ENCODE data around the gene AMBN. TPM values are rescaled to one million over a fixed set of nuclear protein-coding genes. Genes with fewer than 3 reads are reported as not detected.

The AMBN gene
- total RNA-seq, 1 experiment from 2014 or later, result not detected

DNA sequence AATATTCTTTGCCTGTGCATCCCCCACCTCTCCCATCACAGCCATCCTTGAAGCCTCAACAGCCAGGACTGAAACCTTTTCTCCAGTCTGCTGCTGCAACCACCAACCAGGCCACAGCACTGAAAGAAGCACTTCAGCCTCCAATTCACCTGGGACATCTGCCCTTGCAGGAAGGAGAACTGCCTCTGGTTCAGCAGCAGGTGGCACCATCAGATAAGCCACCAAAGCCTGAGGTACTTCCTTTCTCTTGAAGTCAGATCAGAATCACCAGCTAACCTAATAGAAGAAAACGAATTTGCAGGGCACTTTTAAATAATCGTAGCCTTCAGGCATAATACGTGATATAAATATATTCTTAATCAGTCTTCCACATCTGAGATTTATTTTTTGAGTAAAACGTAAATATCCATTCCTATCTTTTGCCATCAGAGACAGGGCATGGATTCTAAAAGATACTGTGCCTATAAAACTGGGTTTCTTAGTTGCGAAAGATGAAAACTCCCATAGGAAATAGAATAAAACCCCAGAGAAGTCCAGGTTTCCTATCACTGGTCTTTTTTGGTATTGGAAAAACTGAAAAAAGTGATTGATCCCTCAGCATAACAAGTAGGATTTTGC, 9.5 kb downstream of the AMBN start:
- peak; percentile 85 for DNase-seq (ENCODE audit: low read depth, low spot score)
- in situ Hi-C loops (cut with HindIII; ENCODE audit: low pct_unique_long_range_greater_than_20kb, low sequenced_read_pairs), result no loop called here

DNA sequence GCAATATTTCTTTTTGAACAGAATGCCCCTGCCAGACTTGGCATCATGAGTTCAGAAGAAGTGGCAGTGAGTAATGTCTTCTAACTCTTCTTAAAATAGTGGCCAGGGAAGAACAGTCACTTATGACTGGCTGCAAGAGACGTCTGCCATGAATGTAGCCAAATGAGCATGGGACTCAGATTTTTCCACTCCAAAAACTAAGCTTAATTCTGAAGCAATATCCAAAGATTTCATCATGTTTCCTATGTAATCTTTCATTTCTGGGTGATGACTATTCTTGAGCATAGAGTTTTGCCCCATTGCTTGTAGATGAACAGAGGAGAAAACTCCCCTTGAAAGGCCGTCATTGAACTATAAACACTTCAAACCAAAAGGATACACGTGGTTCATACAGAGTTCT, 11.8 kb downstream of the AMBN start:
- DNase-seq (ENCODE audit: low read depth, low spot score), result no peak
- in situ Hi-C loops (cut with HindIII; ENCODE audit: low pct_unique_long_range_greater_than_20kb, low sequenced_read_pairs), result no loop called here

DNA sequence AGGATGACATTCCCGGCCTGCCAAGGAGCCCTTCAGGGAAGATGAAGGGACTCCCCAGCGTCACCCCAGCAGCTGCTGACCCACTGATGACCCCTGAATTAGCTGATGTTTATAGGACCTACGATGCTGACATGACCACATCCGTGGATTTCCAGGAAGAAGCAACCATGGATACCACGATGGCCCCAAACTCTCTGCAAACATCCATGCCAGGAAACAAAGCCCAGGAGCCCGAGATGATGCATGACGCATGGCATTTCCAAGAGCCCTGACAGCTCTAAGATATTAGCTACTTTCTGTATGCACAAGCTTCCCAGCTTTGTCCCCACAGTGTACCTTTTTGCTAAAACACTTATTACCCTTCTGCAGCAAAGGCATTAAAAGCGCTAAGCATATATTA, 14.4 kb downstream of the AMBN start:
- in situ Hi-C loops (cut with HindIII; ENCODE audit: low pct_unique_long_range_greater_than_20kb, low sequenced_read_pairs), result no loop called here

DNA sequence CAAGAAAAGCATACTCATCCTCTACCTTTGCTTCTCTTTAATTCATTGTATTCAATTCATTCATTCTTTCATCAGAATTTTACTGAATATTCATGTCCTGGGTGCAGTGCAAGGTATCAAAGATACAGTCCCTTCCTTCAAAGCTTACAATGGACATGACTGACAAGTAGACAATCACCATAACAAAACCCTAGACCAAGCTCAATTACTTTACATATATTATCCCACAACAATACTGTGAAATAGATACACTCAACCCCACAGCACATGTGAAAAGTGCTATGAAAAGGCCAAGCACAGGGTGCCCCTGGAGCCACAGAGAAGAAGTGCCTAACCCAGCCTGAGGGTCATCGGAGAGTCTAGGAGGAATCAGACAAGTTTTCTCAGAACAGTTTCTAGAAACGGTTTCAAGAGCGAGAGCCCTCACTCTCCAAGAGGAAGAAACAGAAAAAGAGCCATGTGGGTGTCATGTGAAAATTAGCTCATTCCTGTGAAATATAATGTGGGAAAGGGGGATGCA, 15.3 kb downstream of the AMBN start:
- no peak for DNase-seq (ENCODE audit: low read depth, low spot score)
- in situ Hi-C loops (cut with HindIII; ENCODE audit: low pct_unique_long_range_greater_than_20kb, low sequenced_read_pairs), result no loop called here

More for the DNA sequence above, 14.4 kb downstream of the AMBN start:
- DNase-seq (ENCODE audit: low read depth, low spot score), result no peak

DNA sequence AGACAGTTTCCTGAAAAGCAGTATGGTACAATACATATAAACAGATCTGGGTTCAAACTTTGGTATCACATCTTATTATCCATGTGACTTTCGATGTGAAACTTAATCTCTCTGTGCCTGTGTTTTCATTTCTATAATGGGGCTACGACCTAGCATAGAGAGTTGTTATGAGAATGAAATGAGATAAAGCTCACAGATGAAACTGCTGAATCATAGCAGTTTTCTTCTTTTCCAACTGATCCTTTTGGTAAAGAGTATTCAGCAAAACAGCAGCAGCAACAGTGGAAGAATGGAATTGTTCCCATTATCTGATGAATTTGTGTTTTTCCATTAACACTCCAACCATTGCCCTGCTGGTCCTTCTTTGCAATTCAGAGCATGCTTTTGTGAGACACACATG, 16.3 kb downstream of the AMBN start:
- in situ Hi-C loops (cut with HindIII; ENCODE audit: low pct_unique_long_range_greater_than_20kb, low sequenced_read_pairs), result no loop called here
- DNase-seq (ENCODE audit: low read depth, low spot score), result no peak

DNA sequence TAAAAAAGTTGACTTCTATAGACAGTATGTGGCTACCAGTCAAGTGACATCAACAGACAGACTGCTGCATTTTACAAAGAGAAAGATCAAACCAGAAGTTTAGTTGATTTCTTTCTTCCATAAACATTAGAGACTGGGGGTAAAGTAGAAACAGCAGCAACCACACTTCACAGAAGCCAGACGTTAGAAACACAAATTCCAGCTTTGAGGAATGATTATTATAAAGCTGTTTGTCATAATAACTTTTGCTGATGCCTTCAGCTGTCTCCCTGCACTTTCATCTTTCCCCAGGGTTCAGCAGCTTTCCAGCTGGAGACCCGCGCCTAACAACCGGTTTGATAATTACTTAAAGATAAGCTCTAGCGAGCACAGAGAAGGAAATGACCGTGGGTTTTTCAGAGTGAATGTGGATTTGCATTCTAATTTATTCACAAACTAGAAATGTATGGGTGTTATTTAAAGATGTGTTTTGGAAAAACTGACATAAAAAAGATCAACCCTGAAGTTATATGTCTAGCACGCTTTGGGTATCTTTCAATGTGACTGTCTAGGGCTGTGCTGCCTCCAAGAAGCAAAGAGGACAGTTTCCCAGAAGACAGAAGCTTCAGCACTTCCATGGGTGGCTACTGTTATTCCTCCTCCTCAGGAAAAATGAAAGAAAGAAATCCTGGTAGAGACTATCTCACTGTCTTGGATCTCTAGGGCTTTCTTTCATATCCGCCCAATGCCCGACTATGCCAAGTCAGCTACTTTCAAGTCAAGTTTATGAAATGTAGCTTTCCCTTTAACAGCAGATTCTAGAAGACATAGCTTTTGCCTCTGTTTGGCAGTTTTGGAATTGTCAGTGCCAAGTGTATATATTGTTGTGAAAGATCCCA, 21.5 kb downstream of the AMBN start:
- peak; percentile 54 for DNase-seq (ENCODE audit: low read depth, low spot score)
- in situ Hi-C loops (cut with HindIII; ENCODE audit: low pct_unique_long_range_greater_than_20kb, low sequenced_read_pairs), result no loop called here

DNA sequence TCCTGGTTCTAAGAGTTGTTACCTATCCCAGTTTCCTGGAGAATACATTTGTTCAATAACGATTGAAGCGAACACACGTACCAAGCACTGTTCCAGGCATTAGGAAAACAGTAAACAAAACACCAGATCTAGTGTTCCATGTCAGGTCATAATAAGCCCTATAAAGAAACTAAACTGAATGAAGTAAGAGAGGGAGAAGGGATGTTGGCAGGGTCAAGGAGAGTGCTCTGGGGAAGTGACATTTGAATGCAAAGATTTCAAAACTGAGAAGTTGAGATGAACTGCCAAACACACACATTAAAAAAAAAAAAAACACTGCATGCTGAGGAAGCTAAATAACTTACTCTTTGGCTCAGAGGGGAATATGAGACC, 22.1 kb downstream of the AMBN start:
- DNase-seq (ENCODE audit: low read depth, low spot score), result no peak
- in situ Hi-C loops (cut with HindIII; ENCODE audit: low pct_unique_long_range_greater_than_20kb, low sequenced_read_pairs), result no loop called here

DNA sequence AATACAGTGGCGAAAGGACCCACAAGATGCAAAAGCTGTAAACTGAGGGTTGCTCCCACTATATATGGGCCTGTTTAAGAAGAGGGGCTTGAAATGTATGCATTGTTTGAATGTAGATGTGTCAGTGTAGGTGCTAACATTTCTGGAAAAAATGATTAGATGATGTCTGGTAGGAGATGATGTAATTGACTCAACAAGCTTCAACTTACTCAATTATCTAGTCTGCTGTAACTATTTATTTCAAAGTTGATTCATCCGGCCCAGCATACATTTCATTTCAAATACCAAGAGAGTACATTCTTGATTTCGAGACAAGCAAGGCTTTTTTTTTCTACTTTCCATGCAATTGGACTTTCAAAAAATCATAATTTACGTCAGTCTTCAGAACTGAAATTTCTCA, 27.2 kb downstream of the AMBN start:
- no peak for DNase-seq (ENCODE audit: low read depth, low spot score)
- in situ Hi-C loops (cut with HindIII; ENCODE audit: low pct_unique_long_range_greater_than_20kb, low sequenced_read_pairs), result no loop called here

DNA sequence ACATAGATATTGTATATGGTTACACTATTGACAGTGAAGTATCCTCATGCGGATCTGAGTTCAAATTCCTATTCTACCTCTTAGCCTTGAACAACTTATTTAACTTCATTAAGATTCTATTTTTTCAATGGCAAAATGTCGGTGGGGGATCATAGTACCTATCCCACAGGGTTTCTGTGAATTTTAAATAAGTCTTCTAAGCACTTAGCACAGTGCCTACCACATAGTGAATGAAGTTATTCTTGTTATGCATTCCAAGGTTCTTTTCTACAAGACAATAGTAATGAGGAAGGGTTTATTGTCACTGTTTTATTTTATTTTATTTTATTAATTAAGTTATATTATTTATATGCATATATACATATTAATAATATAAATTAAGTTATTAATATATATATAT, 27.7 kb downstream of the AMBN start:
- in situ Hi-C loops (cut with HindIII; ENCODE audit: low pct_unique_long_range_greater_than_20kb, low sequenced_read_pairs), result no loop called here
- no peak for DNase-seq (ENCODE audit: low read depth, low spot score)

DNA sequence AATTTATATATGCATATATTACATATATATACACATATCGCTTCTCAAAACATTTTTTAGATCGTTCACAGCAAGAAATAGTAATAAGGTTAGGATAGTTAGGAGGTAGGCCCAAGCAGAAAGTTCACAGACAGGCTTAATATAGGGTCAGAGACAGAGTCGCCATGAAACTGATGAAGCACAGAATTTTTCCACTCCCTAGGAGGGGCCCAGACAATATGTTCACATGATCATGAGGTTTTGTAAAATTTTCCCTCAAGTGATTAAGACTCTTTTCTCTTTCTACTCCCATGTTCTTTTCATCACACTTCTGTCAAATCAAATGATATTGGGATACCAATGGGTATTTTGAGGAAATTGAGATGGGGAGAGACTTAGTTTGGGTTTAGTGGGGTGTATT, 31.3 kb downstream of the AMBN start:
- in situ Hi-C loops (cut with HindIII; ENCODE audit: low pct_unique_long_range_greater_than_20kb, low sequenced_read_pairs), result no loop called here
- no peak for DNase-seq (ENCODE audit: low read depth, low spot score)

DNA sequence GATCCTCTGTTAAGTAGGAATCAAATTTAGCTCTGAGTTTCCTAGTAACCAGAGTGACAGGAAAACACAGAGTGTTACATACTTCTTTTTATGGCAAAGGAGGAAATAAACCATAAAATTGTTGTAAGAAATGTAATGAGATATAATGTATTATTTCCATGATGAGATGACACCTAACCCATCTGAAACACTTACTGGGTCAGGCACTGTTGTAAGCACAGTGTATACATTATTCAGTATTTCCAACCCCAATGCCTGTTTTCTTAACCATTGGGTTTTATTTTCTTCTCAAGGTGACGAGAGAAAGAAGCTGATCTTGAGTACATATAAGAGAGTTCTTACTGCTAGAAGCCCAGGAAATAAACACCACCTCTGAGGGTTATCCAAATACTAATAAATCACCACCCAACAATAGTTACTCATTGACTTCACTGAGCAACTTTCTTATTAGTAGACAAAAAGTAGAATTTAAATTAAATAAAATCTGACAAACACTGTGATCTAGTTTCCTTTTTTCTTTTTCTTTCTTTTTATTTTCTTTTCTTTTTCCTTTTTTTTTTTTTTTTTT, 32.3 kb downstream of the AMBN start:
- DNase-seq (ENCODE audit: low read depth, low spot score), result no peak
- in situ Hi-C loops (cut with HindIII; ENCODE audit: low pct_unique_long_range_greater_than_20kb, low sequenced_read_pairs), result no loop called here

DNA sequence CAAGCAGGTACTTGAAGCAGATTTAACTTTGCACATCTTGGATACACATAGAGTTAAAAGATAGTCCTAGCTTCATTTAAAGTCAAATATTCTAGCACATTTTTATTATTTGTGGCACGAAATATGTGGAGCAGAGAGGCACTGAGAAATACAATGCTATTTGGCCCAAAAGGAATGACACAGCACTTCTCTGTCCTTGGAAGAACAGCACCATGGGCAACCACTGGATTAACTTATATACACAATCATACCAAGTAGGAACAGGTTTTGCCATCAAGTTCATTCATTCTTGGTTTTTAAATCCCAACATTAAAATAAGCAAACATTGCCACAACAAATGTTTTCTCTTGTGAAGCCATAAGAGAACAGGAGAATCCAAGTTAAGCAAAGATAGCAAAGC, 35.6 kb downstream of the AMBN start:
- DNase-seq (ENCODE audit: low read depth, low spot score), result no peak
- in situ Hi-C loops (cut with HindIII; ENCODE audit: low pct_unique_long_range_greater_than_20kb, low sequenced_read_pairs), result no loop called here

DNA sequence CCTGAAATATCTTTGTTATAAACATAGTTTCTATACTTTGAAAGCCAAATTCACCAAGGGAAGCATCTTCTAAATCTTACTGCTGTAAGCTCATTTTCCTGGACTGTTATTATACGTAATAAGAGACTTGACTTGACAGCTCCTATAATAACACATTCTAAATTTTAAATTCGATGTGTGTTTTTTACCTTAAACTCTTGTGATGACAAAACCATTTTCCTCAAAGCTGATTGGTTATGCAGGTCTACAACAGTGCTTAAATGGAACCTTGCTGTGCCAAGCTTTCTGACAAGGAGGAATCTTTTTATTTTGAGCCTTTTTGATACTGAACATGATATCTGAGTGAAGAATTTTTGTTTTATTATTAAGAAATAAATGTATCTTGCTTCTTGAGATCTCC, 36.4 kb downstream of the AMBN start, which contains the start of gene ENAM:
Gene ENAM, plus strand, starts transcription at position 301 of the 400 bp plus-strand sequence. CDS start 757 bp downstream, outside the sequence.
- no peak for DNase-seq (ENCODE audit: low read depth, low spot score)
- in situ Hi-C loops (cut with HindIII; ENCODE audit: low pct_unique_long_range_greater_than_20kb, low sequenced_read_pairs), result no loop called here

DNA sequence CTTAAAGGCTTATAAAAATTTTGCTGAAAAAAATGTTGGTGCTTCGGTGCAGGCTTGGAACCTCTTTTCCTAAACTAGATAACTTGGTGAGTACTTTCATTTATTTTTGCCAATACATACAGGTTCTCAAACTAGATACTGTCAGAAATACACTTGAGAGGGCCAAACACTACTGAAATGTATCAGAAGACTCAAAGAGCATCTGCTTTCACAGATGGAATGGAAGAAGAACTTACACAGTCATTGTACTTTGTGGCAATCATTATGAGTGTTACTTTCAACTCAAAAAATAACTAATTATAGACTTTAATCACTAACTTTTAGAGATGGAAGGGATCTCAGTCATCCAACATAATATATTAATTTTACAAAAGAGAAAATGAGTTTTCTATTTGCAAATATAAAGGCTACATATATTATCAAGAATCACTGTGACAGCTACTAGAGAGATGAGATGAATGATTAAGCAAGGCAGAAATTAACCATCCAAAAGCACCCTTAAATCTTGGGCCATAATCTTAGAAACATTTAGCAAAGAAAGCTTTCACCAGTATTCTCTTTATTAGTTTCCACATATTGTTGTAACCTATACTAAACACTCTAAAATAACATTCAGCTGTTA, 37.5 kb downstream of the AMBN start:
- in situ Hi-C loops (cut with HindIII; ENCODE audit: low pct_unique_long_range_greater_than_20kb, low sequenced_read_pairs), result no loop called here

DNA sequence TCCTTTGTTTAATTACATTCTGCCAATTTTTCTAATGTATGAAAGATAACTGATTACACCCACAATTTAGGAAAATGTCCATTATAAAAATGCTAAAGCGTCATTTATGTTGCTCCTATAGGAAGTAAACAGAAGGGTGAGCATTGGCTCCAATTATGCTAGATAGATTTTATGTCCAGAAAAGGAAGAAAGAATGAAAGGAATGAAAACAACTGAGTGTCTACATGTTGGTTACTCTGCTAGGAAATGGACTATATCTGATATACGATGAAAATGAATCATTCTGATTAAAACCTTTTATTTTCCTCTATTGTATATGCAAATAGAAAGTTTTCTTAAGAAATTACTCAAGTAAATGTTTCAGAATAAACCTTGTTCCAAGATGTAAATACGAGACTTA, 38.1 kb downstream of the AMBN start:
- in situ Hi-C loops (cut with HindIII; ENCODE audit: low pct_unique_long_range_greater_than_20kb, low sequenced_read_pairs), result no loop called here
- DNase-seq (ENCODE audit: low read depth, low spot score), result no peak

More for the DNA sequence above, 37.5 kb downstream of the AMBN start:
- no peak for DNase-seq (ENCODE audit: low read depth, low spot score)

DNA sequence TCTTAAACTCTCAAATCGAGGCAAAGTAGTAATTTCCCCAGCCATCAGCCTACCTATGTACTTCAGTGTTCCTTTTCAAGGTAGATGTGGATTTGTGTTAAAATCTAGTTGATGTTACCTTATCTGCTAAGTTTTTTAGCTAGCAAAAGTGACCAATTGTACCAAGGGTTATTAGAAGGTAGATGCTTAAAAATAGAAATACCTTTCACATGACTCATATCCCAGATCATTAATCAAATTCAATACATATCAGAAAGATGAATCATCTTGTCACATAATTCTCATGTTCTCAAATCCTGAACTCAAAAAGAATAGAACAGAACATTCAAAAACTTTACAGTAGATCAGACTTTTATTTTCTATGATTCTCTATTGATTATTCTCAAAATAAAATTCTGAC, 40.0 kb downstream of the AMBN start:
- in situ Hi-C loops (cut with HindIII; ENCODE audit: low pct_unique_long_range_greater_than_20kb, low sequenced_read_pairs), result no loop called here
- no peak for DNase-seq (ENCODE audit: low read depth, low spot score)

DNA sequence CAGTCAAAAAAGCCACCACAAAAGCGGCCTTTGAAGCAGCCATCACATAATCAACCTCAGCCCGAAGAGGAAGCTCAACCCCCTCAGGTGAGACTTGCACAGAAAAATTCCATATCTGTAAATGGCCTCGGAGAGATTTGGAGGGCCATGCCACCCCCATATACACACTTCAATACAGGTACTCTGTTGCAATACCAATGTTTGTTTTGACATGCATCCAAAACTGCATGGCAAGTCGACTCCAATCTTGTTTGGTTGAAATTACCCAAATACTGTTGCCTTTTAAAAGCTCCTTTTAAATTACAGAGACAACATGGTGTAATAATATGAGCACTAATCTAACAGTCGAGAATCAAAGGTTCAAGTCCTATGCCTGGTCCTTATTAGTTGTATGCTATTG, 42.4 kb downstream of the AMBN start:
- in situ Hi-C loops (cut with HindIII; ENCODE audit: low pct_unique_long_range_greater_than_20kb, low sequenced_read_pairs), result no loop called here
- DNase-seq (ENCODE audit: low read depth, low spot score), result no peak

DNA sequence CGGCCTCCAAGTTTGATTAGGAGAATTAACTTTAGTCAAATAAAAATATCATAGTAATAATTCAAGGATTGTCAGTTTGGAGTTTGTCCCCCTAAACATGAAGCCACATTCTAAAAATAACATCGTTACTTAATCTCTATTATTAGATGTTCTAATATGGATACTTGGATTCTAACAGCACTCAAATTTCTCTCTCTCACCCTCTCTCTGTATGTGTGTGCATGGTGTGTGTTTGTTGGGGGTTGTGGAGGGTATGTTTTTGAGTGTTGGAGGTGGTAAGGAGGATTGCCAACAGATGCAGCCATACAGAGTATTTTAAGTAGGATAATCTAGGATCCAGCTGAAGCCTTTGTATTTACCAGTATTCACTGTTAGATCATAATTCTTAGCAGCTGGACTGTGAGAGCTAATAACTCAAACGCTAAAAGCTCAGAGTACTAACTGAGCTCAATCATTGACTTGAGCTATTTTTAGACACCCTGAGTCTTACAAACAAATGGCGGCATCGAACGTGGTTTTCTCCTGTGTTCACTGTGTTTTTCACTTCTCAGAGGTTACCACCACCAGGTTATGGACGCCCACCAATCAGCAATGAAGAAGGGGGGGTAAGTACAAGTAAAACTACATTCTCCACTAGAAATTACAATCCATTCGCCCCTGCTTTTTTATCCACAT, 45.3 kb downstream of the AMBN start:
- in situ Hi-C loops (cut with HindIII; ENCODE audit: low pct_unique_long_range_greater_than_20kb, low sequenced_read_pairs), result no loop called here
- no peak for DNase-seq (ENCODE audit: low read depth, low spot score)
